SKM-1 (cell line): ENCODE measurements around the gene SAMMSON.
A peak's percentile ranks its signal among the peaks of the same experiment; 100 is the strongest.

Source experiments
- DNase-seq: peaks from one replicate; lab custom pipeline; 2025; ENCODE audit not compliant: unreplicated experiment; lab: John Stamatoyannopoulos, UW

Gene SAMMSON

GRCh38 chr3:70010346-70010745 lies 10.8 kb downstream of the SAMMSON start:
- DNase-seq = no peak

- DNase-seq = no peak
These were observed 12.0 kb downstream of the SAMMSON start for GRCh38 chr3:70011582-70011981.

GRCh38 chr3:70020906-70021660 lies 21.6 kb downstream of the SAMMSON start:
- no peak for DNase-seq

GRCh38 chr3:70028361-70028760 lies 28.8 kb downstream of the SAMMSON start:
- DNase-seq = no peak

- no peak for DNase-seq
These were observed 39.2 kb downstream of the SAMMSON start for GRCh38 chr3:70038693-70039092.

GRCh38 chr3:70040386-70040785 lies 40.9 kb downstream of the SAMMSON start:
- DNase-seq = no peak

- DNase-seq = no peak
These were observed 43.1 kb downstream of the SAMMSON start for GRCh38 chr3:70042641-70043040.

- no peak for DNase-seq
These were observed 50.2 kb downstream of the SAMMSON start for GRCh38 chr3:70049761-70050160.

- DNase-seq = peak; percentile 13
These were observed 53.8 kb downstream of the SAMMSON start for GRCh38 chr3:70053293-70053692.

GRCh38 chr3:70056081-70056480 lies 56.5 kb downstream of the SAMMSON start:
- DNase-seq = no peak

- no peak for DNase-seq
These were observed 57.9 kb downstream of the SAMMSON start for GRCh38 chr3:70057426-70057825.

GRCh38 chr3:70061096-70061495 lies 61.6 kb downstream of the SAMMSON start:
- no peak for DNase-seq

- peak; percentile 6 for DNase-seq
These were observed 64.8 kb downstream of the SAMMSON start for GRCh38 chr3:70064194-70064779.

GRCh38 chr3:70065696-70066253 lies 66.2 kb downstream of the SAMMSON start:
- no peak for DNase-seq

- no peak for DNase-seq
These were observed 68.5 kb downstream of the SAMMSON start for GRCh38 chr3:70067860-70068521.

GRCh38 chr3:70069557-70069956 lies 70.0 kb downstream of the SAMMSON start:
- DNase-seq = no peak

- no peak for DNase-seq
These were observed 71.6 kb downstream of the SAMMSON start for GRCh38 chr3:70071138-70071537.

GRCh38 chr3:70072180-70072579 lies 72.6 kb downstream of the SAMMSON start:
- no peak for DNase-seq

GRCh38 chr3:70072754-70073153 lies 73.2 kb downstream of the SAMMSON start:
- no peak for DNase-seq

- DNase-seq = no peak
These were observed 75.6 kb downstream of the SAMMSON start for GRCh38 chr3:70075101-70075500.

- DNase-seq = no peak
These were observed 76.9 kb downstream of the SAMMSON start for GRCh38 chr3:70076396-70076795.

- no peak for DNase-seq
These were observed 79.2 kb downstream of the SAMMSON start for GRCh38 chr3:70078778-70079177.
